ENCODE measurements around the gene HES4.

GRCh38 chr1:1026599-1027413, 26.9 kb upstream of the HES4 start:
- no peak for TF ChIP-seq NRF1 (IDR thresholded peaks at IDR 0.05; ENCODE audit: low read depth, low read length)
- TF ChIP-seq, protein P1, sequence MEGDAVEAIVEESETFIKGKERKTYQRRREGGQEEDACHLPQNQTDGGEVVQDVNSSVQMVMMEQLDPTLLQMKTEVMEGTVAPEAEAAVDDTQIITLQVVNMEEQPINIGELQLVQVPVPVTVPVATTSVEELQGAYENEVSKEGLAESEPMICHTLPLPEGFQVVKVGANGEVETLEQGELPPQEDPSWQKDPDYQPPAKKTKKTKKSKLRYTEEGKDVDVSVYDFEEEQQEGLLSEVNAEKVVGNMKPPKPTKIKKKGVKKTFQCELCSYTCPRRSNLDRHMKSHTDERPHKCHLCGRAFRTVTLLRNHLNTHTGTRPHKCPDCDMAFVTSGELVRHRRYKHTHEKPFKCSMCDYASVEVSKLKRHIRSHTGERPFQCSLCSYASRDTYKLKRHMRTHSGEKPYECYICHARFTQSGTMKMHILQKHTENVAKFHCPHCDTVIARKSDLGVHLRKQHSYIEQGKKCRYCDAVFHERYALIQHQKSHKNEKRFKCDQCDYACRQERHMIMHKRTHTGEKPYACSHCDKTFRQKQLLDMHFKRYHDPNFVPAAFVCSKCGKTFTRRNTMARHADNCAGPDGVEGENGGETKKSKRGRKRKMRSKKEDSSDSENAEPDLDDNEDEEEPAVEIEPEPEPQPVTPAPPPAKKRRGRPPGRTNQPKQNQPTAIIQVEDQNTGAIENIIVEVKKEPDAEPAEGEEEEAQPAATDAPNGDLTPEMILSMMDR (IDR thresholded peaks at IDR 0.05): no peak
- no peak for TF ChIP-seq YY1 (IDR thresholded peaks at IDR 0.05; ENCODE audit: low read depth)
